HuH-7 (cell line): Measurements from ENCODE around the gene TICAM2.

Experiments used
- DNase-seq: peaks from one replicate; pipeline ENCODE4 v3.0.0; 2011; ENCODE audit warnings: low spot score

The TICAM2 gene

GRCh38 chr5:115607935-115608334 lies 5.7 kb upstream of the TICAM2 start:
- DNase-seq: no peak

GRCh38 chr5:115605436-115605835 lies 3.2 kb upstream of the TICAM2 start:
- no peak for DNase-seq

- DNase-seq: no peak
Measured at GRCh38 chr5:115602591-115603125, 379 bp upstream of the TICAM2 start.

- DNase-seq: no peak
Measured at GRCh38 chr5:115600766-115601165, 1.5 kb downstream of the TICAM2 start.

- no peak for DNase-seq
Measured at GRCh38 chr5:115599924-115600323, 2.4 kb downstream of the TICAM2 start.

GRCh38 chr5:115599502-115599901 lies 2.8 kb downstream of the TICAM2 start:
- no peak for DNase-seq

- DNase-seq: no peak
Measured at GRCh38 chr5:115594128-115595047, 7.9 kb downstream of the TICAM2 start.

GRCh38 chr5:115589043-115589442 lies 13.2 kb downstream of the TICAM2 start:
- DNase-seq: no peak

GRCh38 chr5:115588640-115589039 lies 13.6 kb downstream of the TICAM2 start:
- DNase-seq: no peak

GRCh38 chr5:115586525-115587146 lies 15.6 kb downstream of the TICAM2 start:
- peak; percentile 10 for DNase-seq

GRCh38 chr5:115585265-115585664 lies 17.0 kb downstream of the TICAM2 start:
- DNase-seq: no peak

GRCh38 chr5:115584501-115584900 lies 17.8 kb downstream of the TICAM2 start:
- DNase-seq: no peak

- no peak for DNase-seq
Measured at GRCh38 chr5:115583474-115583873, 18.8 kb downstream of the TICAM2 start.

- DNase-seq: no peak
Measured at GRCh38 chr5:115580941-115581340, 21.3 kb downstream of the TICAM2 start.

GRCh38 chr5:115579747-115580173 lies 22.5 kb downstream of the TICAM2 start:
- DNase-seq: no peak

- DNase-seq: no peak
Measured at GRCh38 chr5:115579216-115579615, 23.1 kb downstream of the TICAM2 start.

- no peak for DNase-seq
Measured at GRCh38 chr5:115578657-115579056, 23.6 kb downstream of the TICAM2 start.

- DNase-seq: no peak
Measured at GRCh38 chr5:115577741-115578140, 24.5 kb downstream of the TICAM2 start.

GRCh38 chr5:115577329-115577728 lies 24.9 kb downstream of the TICAM2 start:
- no peak for DNase-seq

- no peak for DNase-seq
Measured at GRCh38 chr5:115575167-115576070, 26.9 kb downstream of the TICAM2 start.

- no peak for DNase-seq
Measured at GRCh38 chr5:115573133-115573532, 29.1 kb downstream of the TICAM2 start.

GRCh38 chr5:115571441-115571878 lies 30.8 kb downstream of the TICAM2 start:
- no peak for DNase-seq
